Gastrocnemius medialis (tissue), 4 donors: ENCODE results near the gene KCNC3. TPM values are rescaled to one million over a fixed set of nuclear protein-coding genes. Genes with fewer than 3 reads are reported as not detected.

Experiments
- ATAC-seq, 2 donors: fragments of 150-250 bp; one replicate each; pipeline ENCODE4 v1.9.1; 2016
- DNase-seq, 2 donors: peaks; one replicate each; pipeline ENCODE4 v3.0.0-alpha.2; 2019
- H3K27ac ChIP-seq, 4 donors: fragments of 200-600 bp; sonication (generic); 1 replicate in 1 of 4; 2 replicates in 3 of 4; pipeline ENCODE4 v1.5.1; 2016 to 2018; ENCODE audit warnings: mild to moderate bottlenecking in 2 of 4, moderate library complexity in 1 of 4
- H3K27me3 ChIP-seq, 3 donors: fragments of 200-600 bp; sonication (generic) in 2 of 3; 1 replicate in 1 of 3; 2 replicates in 2 of 3; pipeline versions ENCODE4 v1.5.1 to v1.6.0; 2016 to 2019; ENCODE audit warnings: mild to moderate bottlenecking in 1 of 3, moderate library complexity in 1 of 3
- H3K36me3 ChIP-seq, 2 donors: fragments of 200-600 bp; sonication (generic) in 1 of 2; one replicate each; pipeline ENCODE4 v1.5.1; 2017 to 2018
- H3K4me1 ChIP-seq, 2 donors: fragments of 200-600 bp; sonication (generic) in 1 of 2; one replicate each; pipeline ENCODE4 v1.5.1; 2016 to 2017; ENCODE audit warnings: mild to moderate bottlenecking in 2 of 2
- H3K4me3 ChIP-seq, 4 donors: fragments of 200-600 bp; sonication (generic) in 3 of 4; 1 replicate in 1 of 4; 2 replicates in 3 of 4; pipeline ENCODE4 v1.5.1; 2016 to 2019; ENCODE audit warnings: mild to moderate bottlenecking in 2 of 4
- H3K9me3 ChIP-seq, 3 donors: fragments of 200-600 bp; sonication (generic) in 2 of 3; 1 replicate in 1 of 3; 2 replicates in 2 of 3; pipeline ENCODE4 v1.5.1; 2016 to 2019
- POLR2A ChIP-seq, 2 donors: fragments of 450-650 bp; IDR thresholded peaks; one replicate each; pipeline ENCODE4 v1.6.1; 2017; ENCODE audit warnings: antibody characterized with exemption in 2 of 2, mild to moderate bottlenecking in 2 of 2, moderate library complexity in 2 of 2
- in situ Hi-C, 4 donors: fragments of 200-750 bp; cut with MboI; loops; one replicate each; pipeline versions ENCODE4 v1.15.0 to v1.8.0; 2017; ENCODE audit warnings: low sequenced_read_pairs in 4 of 4
- intact Hi-C: fragments of 100-400 bp; cut with DNase I; formaldehyde crosslinking; loops from one replicate; pipeline ENCODE4 v1.15.1; 2023; ENCODE audit warnings: low total_unique reads
- total RNA-seq, 4 donors: library from RNA; depleted of rRNA; stranded (reverse); fragments of >200 nt; gene quantifications; one replicate each; pipeline versions ENCODE4 v1.1.0 to v1.2.3, GENCODE V29; 2016
- TF ChIP-seq, protein P1 (sequence below), 5 experiments: fragments of 450-650 bp in 3 of 5; fragments of 200-600 bp in 2 of 5; sonication (generic) in 2 of 5; IDR thresholded peaks in 4 of 5; conservative IDR thresholded peaks in 1 of 5; 1 replicate in 4 of 5; 2 replicates in 1 of 5; pipeline ENCODE4 v1.5.1; 2016 to 2019; ENCODE audit warnings: antibody characterized with exemption in 5 of 5, mild to moderate bottlenecking in 3 of 5, moderate library complexity in 3 of 5

The KCNC3 gene
- total RNA-seq, 4 donors from 2014 or later: 0.25 to 1.4 (median 0.53) TPM

DNA sequence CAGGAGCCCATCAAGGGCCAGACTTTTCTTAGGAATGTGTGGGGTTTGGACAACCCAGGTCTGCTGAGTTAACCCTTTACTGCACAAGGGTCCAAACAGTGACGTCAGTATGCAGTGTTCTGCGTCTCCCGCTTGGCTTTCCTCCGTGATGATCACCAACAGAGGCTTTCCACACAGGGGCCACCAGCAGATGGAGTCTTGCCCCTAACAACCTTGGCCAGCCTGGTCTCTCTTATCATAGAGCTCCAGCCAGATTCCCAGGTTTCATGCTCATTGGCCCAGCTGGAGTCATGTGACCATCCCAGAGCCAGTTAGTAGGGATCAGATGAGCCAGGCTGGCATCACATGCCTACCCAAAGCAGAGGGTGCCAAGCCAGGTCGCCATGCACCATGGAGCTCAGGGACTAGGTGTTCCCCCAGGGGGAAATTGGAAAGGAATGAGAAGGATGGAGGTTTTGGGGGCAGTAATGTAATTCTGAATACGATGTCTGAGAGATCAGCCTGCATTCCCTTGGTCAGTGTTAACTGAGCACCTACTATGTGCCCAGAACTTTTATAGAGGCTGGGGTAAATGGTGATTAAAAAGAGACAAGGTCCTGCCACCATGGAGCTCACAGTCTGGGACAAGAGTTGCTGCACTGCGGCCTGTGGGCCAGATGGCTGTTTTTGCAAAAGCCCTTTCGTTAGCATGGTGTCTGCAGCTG is 64.5 kb downstream of the KCNC3 start:
- DNase-seq (no peak), ATAC-seq (peak in 1 of 2 donors; percentile 64)
- no peaks in the 10 kb centered on the region for H3K27me3 ChIP-seq
- no peak overlapping the region for H3K27ac ChIP-seq
- H3K9me3 ChIP-seq: no peaks in the 10 kb centered on the region
- H3K4me3 ChIP-seq: no peak overlapping the region
- intact Hi-C loops: no loop called here
- H3K36me3 ChIP-seq: peaks cover 0 to 65% of the 10 kb centered on the region in 2 donors
- no peaks in the 10 kb centered on the region for H3K4me1 ChIP-seq
- in situ Hi-C loops: loop anchor here in 3 of 4 donors (25.0 kb wide), 1 partner anchor 102 kb away; the partner anchor contains the start of gene IZUMO2 (in 3 of the 3)
- TF ChIP-seq POLR2A (IDR thresholded peaks at IDR 0.05): no peak
- TF ChIP-seq, protein P1, sequence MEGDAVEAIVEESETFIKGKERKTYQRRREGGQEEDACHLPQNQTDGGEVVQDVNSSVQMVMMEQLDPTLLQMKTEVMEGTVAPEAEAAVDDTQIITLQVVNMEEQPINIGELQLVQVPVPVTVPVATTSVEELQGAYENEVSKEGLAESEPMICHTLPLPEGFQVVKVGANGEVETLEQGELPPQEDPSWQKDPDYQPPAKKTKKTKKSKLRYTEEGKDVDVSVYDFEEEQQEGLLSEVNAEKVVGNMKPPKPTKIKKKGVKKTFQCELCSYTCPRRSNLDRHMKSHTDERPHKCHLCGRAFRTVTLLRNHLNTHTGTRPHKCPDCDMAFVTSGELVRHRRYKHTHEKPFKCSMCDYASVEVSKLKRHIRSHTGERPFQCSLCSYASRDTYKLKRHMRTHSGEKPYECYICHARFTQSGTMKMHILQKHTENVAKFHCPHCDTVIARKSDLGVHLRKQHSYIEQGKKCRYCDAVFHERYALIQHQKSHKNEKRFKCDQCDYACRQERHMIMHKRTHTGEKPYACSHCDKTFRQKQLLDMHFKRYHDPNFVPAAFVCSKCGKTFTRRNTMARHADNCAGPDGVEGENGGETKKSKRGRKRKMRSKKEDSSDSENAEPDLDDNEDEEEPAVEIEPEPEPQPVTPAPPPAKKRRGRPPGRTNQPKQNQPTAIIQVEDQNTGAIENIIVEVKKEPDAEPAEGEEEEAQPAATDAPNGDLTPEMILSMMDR (IDR thresholded peaks at IDR 0.05 in 4 of 5, conservative IDR thresholded peaks at IDR 0.05 in 1 of 5): no peak

- in situ Hi-C loops (loop anchor here in 3 of 4 donors (25.0 kb wide), 1 partner anchor 101 kb away; the partner anchor contains the start of gene IZUMO2 (in 3 of the 3)), intact Hi-C loops (no loop called here)
- H3K4me1 ChIP-seq: no peaks in the 10 kb centered on the region
- TF ChIP-seq, protein P1 (IDR thresholded peaks at IDR 0.05 in 4 of 5, conservative IDR thresholded peaks at IDR 0.05 in 1 of 5): no peak
- no peak for TF ChIP-seq POLR2A (IDR thresholded peaks at IDR 0.05)
- H3K27ac ChIP-seq: no peak overlapping the region
- ATAC-seq (no peak), DNase-seq (no peak)
- peaks cover 0 to 64% of the 10 kb centered on the region in 2 donors for H3K36me3 ChIP-seq
- no peak overlapping the region for H3K4me3 ChIP-seq
- no peaks in the 10 kb centered on the region for H3K9me3 ChIP-seq
- H3K27me3 ChIP-seq: no peaks in the 10 kb centered on the region
Observed at GRCh38 chr19:50263176-50263575, 66.0 kb downstream of the KCNC3 start.

Other genes with a start within 250 kb of the KCNC3 start
- gene IZUMO2, start 166.1 kb downstream of the KCNC3 start, total RNA-seq: not detected
- gene MYH14, start 125.8 kb downstream of the KCNC3 start, total RNA-seq: 100 to 1,000 TPM; 103 to 174 (median 141) TPM
- under 1 TPM in 1 of 4 donors, not detected in 3; 0.09 TPM for gene NAPSA, start 36.3 kb upstream of the KCNC3 start, total RNA-seq
- gene NR1H2, start 47.1 kb upstream of the KCNC3 start, total RNA-seq: 100 to 1,000 TPM; 155 to 232 (median 200) TPM
- 10 to 100 TPM in 1 of 4 donors, 1 to 10 TPM in 3; 4.0 to 18.3 (median 6.0) TPM for gene POLD1, start 55.0 kb upstream of the KCNC3 start, total RNA-seq
- under 1 TPM in 1 of 4 donors, not detected in 3; 0.15 TPM for gene SPIB, start 89.6 kb upstream of the KCNC3 start, total RNA-seq
- gene MYBPC2, start 103.5 kb upstream of the KCNC3 start, total RNA-seq: 100 to 1,000 TPM; 358 to 988 (median 442) TPM
- 10 to 100 TPM; 29.2 to 67.4 (median 45.4) TPM for gene EMC10, start 147.1 kb upstream of the KCNC3 start, total RNA-seq
- gene GARIN5A, start 147.5 kb upstream of the KCNC3 start, total RNA-seq: 10 to 100 TPM in 1 of 4 donors, 1 to 10 TPM in 2, not detected in 1; 1.2 to 11.0 (median 1.9) TPM
- gene JOSD2, start 181.8 kb upstream of the KCNC3 start, total RNA-seq: 10 to 100 TPM; 22.1 to 36.9 (median 27.8) TPM
- gene ASPDH, start 184.5 kb upstream of the KCNC3 start, total RNA-seq: not detected
- gene LRRC4B, start 239.1 kb upstream of the KCNC3 start, total RNA-seq: under 1 TPM in 3 of 4 donors, not detected in 1; 0.33 to 0.81 (median 0.34) TPM